Urinary bladder (tissue), 4 donors: ENCODE measurements around the gene NEK3. TPM values are rescaled to one million over a fixed set of nuclear protein-coding genes. Genes with fewer than 3 reads are reported as not detected.

Source experiments
- DNase-seq: peaks from one replicate; pipeline ENCODE4 v3.0.0-alpha.2; 2015; ENCODE audit errors: extremely low spot score
- H3K27ac ChIP-seq: one replicate; pipeline ENCODE4 v1.5.1; 2013; ENCODE audit warnings: low read depth, mild to moderate bottlenecking, moderate library complexity
- H3K36me3 ChIP-seq: one replicate; pipeline ENCODE4 v1.6.1; 2013; ENCODE audit warnings: mild to moderate bottlenecking, moderate library complexity; ENCODE audit not compliant: insufficient read depth
- H3K4me1 ChIP-seq: one replicate; pipeline ENCODE4 v1.6.1; 2013; ENCODE audit warnings: mild to moderate bottlenecking, moderate library complexity; ENCODE audit not compliant: insufficient read depth
- H3K4me3 ChIP-seq: one replicate; pipeline ENCODE4 v1.5.1; 2013; ENCODE audit warnings: low read depth, low read length
- WGBS: extraction: QIAGEN DNeasy Blood & Tissue Kit; methylation state at CpG from one replicate; pipeline ENCODE4 v1.1.7; 2013; 5-methylcytosine and 5-hydroxymethylcytosine counted together
- polyA plus RNA-seq: library from polyadenylated mRNA; stranded (reverse); fragments of 200-250 nt; gene quantifications from one replicate; pipeline ENCODE4 v1.2.3, GENCODE V29; 2013
- total RNA-seq: library from RNA; depleted of rRNA; stranded (reverse); fragments of >200 nt; gene quantifications from one replicate; pipeline ENCODE4 v1.2.3, GENCODE V29; 2014
- donor health status: healthy with polysubstance abuse.
- donor health status: healthy.

The NEK3 gene
- total and polyA plus RNA-seq, 2 donors, result 14.2 to 22.3 TPM

DNA sequence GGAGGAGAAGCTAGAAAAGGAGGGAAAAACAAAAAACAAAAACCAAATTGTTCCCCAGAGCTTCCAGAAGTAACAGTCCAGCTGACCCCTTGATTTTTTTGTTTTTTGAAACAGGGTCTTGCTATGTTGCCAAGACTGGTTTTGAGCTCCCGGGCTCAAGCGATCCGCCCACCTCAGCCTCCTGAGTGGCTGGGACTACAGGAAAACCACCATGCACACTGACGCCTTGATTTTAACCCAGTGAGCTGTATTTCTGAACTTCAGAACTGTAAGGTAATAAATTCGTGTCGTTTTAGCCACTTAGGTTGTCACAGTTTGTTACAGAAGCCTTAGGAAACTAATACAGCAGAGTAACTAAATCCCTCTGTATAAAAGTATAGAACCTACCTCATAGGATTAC lies 1.1 kb upstream of the NEK3 start:
- Histone ChIP-seq H3K27ac (no peak overlapping the region), H3K4me3 (no peak overlapping the region), H3K36me3 (no peaks in the 10 kb centered on the region), H3K4me1 (no peaks in the 10 kb centered on the region)
- no peak for DNase-seq
- WGBS, result 68% methylated on average over 6 of the region's 6 CpGs

DNA sequence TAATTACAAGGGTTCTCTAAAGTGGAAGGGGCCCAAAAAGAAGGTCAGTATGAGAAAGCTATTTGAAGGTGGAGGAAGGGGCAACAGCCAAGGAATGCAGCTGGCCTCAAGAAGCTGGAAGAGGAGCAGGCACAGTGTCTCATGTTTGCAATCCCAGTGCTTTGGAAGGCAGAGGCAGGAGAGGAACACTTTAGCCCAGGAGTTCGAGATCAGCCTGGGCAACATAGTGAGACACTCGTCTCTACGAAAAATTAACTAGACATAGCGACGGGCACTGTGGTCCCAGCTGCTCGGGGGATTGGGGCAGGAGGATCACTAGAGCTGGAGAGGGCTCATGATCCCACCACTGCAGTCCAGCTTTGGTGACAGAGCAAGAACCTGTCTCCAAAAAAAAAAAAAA lies 656 bp upstream of the NEK3 start:
- WGBS, result 97% methylated on average over 6 of the region's 6 CpGs

DNA sequence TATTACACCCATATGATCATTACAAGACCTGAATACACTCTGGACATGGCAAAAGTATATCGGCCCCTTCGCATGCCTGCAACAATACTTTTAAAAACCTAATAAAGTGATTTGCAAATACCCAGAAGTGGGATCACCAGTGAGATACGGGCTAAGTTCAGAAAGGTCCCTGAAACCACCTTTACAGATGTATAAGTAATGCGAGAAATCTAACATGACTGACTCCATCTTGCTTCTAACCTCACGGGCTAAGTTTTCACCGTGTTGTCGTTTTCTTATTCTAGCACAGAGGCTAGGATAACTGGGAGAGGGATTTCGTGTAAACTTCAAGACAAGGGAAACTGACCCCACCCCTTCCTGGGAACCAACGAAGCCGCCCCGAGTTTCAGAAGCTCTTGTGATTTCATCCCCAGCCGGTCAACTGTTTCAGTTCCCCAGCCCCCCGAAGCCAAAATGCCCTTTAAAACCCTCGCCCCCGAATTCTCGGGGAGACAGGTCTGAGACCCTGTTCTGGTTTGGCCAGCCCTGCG lies 703 bp downstream of the NEK3 start:
- no peak overlapping the region for H3K27ac ChIP-seq
- no peaks in the 10 kb centered on the region for H3K4me1 ChIP-seq
- 9% methylated on average over 17 of the region's 17 CpGs for WGBS
- peak; percentile 23 for DNase-seq
- H3K36me3 ChIP-seq, result no peaks in the 10 kb centered on the region
- peak overlapping the region; percentile 97 for H3K4me3 ChIP-seq

More for the DNA sequence above, 656 bp upstream of the NEK3 start:
- Histone ChIP-seq H3K36me3 (no peaks in the 10 kb centered on the region), H3K27ac (no peak overlapping the region), H3K4me1 (no peaks in the 10 kb centered on the region), H3K4me3 (no peak overlapping the region)
- DNase-seq, result no peak

DNA sequence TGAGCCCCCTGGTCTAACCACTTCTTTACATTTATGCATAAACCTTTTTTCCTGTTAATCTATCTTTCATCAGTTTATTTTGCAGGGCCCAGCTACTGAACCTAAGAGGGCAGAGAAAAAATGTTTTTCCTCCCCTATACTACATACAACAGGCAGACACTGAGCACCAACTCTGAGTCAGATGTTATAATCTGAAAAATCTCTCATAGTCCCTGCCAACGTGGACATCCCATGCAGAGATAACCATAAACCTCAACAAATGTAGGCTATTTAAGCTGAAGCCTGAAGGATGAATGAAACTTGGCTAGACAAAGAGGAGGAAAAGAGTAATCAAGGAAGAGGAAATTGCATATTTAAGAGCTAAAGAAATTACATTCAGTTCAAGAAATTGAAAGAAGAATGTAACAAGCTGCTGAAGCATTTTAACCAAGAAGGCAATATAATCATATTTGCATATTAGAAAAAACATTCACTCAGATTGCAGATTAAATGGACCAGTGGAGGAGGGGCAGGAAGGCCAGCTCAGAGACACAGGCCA lies 2.6 kb downstream of the NEK3 start:
- H3K4me3 ChIP-seq, result no peak overlapping the region
- WGBS, result 27% methylated on average over 1 of the region's 1 CpG
- H3K4me1 ChIP-seq, result no peaks in the 10 kb centered on the region
- DNase-seq, result no peak
- no peak overlapping the region for H3K27ac ChIP-seq
- H3K36me3 ChIP-seq, result no peaks in the 10 kb centered on the region

DNA sequence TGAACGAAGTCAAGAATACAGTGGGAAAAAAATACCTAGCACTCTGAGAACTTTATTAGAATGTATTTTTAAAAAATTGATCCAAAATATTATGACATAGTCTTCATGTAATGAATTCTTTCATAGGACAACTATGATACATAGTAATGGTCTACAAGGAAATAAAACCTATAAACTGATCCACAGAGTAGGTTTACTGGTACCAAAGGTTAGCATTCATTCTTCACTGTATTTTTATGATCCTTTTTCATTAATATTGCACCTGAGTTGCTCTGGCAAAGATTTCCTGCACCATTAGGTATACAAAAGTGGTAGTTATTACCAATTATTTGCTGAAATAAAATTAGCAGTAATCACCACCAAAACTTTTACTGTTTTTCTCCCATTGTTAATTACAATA lies 4.2 kb downstream of the NEK3 start:
- H3K4me3 ChIP-seq, result no peak overlapping the region
- H3K27ac ChIP-seq, result no peak overlapping the region
- H3K4me1 ChIP-seq, result no peaks in the 10 kb centered on the region
- WGBS, result 95% methylated on average over 1 of the region's 1 CpG
- no peaks in the 10 kb centered on the region for H3K36me3 ChIP-seq
- DNase-seq, result no peak

DNA sequence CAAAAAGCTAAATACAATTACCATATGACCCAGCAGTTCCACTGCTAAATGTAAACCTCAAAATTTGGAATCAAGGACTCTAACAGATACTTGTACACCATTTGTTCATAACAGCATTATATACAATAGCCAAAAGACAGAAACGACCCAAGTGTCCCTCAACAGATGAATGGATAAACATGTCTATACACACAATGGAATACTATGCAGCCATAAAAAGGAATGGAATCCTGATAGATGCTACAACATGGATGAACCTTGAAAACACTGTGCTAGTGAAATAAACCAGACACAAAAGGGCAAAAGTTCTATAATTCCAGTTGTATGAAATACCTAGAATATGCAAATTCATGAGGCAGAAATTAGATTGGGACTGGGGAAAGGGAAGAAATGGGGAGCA lies 12.2 kb downstream of the NEK3 start:
- Histone ChIP-seq H3K4me1 (no peaks in the 10 kb centered on the region), H3K36me3 (no peaks in the 10 kb centered on the region), H3K27ac (no peak overlapping the region), H3K4me3 (no peak overlapping the region)
- 91% methylated on average over 1 of the region's 1 CpG for WGBS
- DNase-seq, result no peak

DNA sequence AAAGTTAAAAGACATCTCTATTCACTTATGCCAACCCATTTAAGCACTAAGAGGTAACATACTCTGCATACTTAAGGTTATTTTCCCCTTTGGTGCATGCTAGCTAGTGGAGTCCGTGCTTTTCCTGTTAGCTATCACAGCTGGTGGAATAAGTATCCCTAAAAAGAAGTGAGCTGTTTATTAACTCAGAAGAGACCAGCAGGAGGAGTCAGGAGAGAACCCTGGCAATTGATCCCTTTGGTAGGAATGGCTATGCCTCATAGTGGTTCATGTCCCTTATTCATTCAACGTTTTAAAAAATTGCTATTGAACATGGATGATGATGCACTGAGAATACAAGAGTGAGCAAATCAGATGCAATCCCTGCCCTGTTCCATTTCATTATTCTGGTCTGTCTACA lies 18.1 kb downstream of the NEK3 start:
- no peaks in the 10 kb centered on the region for H3K36me3 ChIP-seq
- H3K4me3 ChIP-seq, result no peak overlapping the region
- no peak overlapping the region for H3K27ac ChIP-seq
- no peaks in the 10 kb centered on the region for H3K4me1 ChIP-seq
- WGBS, result 63% methylated on average over 2 of the region's 2 CpGs
- no peak for DNase-seq

DNA sequence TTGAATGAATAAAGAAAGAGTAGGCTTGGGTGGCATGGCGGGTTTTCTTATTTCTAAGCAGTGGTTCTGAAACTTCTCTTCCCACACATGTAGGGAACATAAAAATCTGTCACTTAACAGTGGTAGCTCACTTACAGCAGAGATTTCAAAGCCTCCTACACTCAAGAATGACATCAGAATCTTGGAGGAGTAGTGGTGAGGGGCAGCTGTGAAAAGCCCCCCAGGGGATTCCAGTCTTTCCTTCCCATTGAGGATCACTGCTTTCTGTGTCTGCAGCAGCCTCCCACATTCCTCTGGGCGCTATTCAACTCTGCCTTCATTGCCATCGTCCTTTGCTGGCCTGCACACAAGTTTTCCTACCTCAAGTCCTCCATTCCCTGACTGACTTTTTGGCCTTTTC lies 21.9 kb downstream of the NEK3 start:
- WGBS, result 85% methylated on average over 3 of the region's 3 CpGs
- DNase-seq, result no peak
- Histone ChIP-seq H3K4me3 (no peak overlapping the region), H3K36me3 (no peaks in the 10 kb centered on the region), H3K27ac (no peak overlapping the region), H3K4me1 (no peaks in the 10 kb centered on the region)

DNA sequence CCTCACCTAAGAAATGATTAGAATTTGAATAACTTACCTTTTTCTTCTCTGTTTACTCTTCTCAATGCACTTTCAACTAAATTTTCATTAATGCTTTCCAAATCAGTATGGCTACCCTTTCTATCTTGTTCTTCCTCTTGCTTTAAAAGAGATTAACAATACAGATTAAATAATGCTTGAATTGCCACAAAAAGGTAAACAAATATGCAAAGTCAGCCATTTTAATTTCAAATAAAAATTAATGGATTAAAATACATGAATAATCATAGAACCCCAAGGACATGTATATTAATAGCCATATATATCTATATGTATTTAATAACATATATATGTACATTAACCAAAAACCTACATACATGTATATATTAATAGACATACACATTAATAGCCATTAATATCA lies 22.6 kb downstream of the NEK3 start:
- H3K36me3 ChIP-seq, result no peaks in the 10 kb centered on the region
- no peak for DNase-seq

DNA sequence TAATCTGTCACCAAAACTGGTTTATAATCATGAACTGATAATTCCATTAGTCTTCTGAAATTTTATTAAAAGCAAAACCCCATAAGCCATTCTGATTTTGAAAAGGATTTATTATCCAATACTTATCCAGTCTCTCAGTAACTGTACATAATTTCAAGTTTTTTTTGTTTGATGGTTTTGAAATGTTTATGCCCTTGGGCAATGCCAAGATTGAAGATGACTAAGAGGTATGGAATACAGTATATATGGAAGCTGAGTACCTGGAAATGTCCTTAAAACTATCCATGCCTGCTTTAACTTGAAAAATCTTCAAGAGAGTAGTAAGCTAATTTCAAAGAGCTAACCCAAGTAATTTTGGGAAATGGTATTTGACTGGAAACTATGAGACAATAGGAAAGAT lies 28.8 kb downstream of the NEK3 start:
- H3K4me3 ChIP-seq, result no peak overlapping the region
- no peaks in the 10 kb centered on the region for H3K4me1 ChIP-seq
- H3K27ac ChIP-seq, result no peak overlapping the region
- no peak for DNase-seq
- no peaks in the 10 kb centered on the region for H3K36me3 ChIP-seq

More for the DNA sequence above, 22.6 kb downstream of the NEK3 start:
- Histone ChIP-seq H3K4me1 (no peaks in the 10 kb centered on the region), H3K27ac (no peak overlapping the region), H3K4me3 (no peak overlapping the region)

DNA sequence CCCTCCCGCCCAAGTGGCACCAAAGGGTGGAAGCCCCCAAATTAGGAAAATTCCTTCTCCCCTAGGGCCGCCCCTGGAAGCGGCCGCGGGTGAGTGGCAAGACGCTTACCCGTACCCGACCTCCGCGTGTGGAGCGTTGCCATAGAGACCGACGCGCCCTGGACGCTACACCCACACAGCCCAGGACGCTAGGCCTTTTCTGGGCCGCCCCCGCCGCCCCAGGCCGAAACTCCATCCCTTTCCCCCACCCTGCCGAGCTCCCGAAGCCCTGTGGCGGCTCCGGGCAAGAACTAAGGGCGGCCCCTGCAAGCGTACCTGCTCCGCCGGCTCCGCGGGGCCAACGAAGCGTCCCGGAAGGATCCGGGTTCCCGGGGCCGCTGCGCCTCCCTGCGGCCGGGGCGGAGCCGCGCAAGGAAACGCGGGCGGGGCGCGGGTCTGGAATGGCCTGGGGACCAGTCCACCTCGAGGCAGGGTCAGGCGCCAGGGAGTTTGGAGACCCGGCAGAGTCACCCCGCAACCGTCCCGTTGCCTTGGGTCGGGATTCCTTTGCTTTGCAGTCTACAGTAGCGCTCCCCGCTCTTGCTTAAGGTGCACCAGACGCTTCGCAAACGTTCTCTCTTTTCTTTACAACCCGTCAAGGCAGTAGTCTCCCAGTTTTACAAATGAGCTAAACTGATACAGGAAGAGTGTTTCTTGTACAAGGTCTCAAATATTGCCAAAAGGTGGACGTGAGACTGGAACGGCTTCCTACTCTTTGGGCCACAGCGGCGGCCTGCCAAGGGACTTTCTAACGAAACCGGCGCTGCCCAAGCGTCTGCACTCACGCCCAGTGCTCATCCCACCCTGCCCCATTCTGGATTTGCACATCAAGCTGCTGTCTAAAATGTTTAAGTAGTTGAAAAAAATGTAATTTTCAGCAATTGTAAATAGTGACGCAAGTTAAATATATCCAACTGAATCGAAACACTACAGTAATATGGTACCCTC lies 30.4 kb downstream of the NEK3 start, which contains the start of gene NEK5:
Gene NEK5 (minus strand): TSS at position 360 of the 987 bp plus-strand sequence. CDS start 1,591 bp downstream, outside the sequence.
- H3K4me1 ChIP-seq, result no peaks in the 10 kb centered on the region
- H3K36me3 ChIP-seq, result no peaks in the 10 kb centered on the region
- H3K27ac ChIP-seq, result no peak within 1 kb of the TSS
- peak within 1 kb of the TSS; percentile 53 for H3K4me3 ChIP-seq
- WGBS, result 9% methylated on average over 71 of the region's 71 CpGs
- DNase-seq, result peak; percentile 15

DNA sequence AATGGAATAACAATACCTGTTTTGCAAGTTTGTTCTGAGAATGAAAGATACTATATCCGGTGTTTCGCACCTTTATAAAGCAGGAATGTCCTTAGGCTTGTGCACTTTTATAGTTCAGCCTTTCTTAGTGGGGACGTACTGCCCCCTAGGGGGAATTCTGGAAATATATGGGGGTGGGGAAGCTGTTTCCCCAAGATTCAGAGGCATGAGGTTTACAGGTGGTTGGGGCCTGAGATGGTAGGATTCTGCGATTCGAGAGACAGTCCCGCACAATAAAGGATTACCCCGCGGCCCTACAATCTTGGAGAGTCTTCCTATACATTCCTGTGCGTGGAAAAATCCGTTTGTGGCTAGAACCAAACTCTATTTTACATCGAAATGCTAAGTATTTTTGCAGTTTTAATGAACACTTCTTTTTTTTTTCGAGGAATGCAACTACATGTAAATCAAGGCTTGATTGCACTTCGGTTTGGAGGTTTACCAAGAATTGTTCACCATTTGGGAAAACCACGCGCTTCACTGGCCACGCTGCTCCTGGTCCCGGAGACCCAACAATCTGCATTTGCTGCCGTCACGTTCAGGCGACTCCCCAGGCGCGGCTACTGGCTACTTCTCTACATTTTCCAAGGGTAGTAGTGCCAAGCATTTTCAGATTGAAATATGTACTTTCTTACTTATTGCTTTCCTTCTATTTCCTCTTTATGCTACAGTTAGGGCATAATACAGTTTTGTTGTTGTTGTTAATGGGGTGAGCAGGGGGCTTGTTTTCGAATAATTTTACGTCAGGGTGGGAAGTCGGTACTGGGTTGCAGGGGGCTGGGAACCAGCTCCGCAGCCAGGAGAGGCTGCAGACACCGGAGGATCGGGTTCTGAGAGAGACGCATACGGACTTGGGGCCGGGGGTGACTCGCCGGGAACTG lies 31.4 kb downstream of the NEK3 start:
- WGBS, result under 1% methylated on average over 33 of the region's 33 CpGs
- Histone ChIP-seq H3K36me3 (no peaks in the 10 kb centered on the region), H3K27ac (no peak overlapping the region), H3K4me1 (no peaks in the 10 kb centered on the region), H3K4me3 (peak overlapping the region; percentile 53)
- peak; percentile 59 for DNase-seq

DNA sequence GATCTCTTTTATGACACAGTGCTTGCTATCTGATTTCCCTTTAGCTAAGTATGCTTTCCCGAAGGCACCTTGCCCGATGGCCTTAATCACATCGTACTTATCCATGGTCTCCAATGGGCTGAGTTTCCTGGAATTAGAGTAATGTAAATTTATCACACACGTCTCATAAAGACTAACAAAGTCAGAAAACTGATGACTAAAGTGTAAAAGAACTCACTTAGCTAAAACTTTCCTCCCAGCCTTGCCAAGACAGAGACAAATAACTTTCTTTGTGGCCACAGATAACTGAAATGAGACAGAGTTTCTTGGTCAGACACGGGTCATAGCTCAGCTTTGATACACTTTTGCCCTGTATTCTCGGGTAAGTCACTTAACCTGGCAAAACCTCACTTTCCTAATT lies 32.0 kb downstream of the NEK3 start:
- no peak overlapping the region for H3K4me3 ChIP-seq
- H3K4me1 ChIP-seq, result no peaks in the 10 kb centered on the region
- WGBS, result 23% methylated on average over 6 of the region's 6 CpGs
- H3K36me3 ChIP-seq, result no peaks in the 10 kb centered on the region
- no peak for DNase-seq
- H3K27ac ChIP-seq, result no peak overlapping the region
